ENCODE results near the gene HBP1.

Gene HBP1

GRCh38 chr7:107185716-107186115 lies 16.9 kb downstream of the HBP1 start:
- H3K4me3 ChIP-seq (replicated peaks; ENCODE audit: insufficient read depth, low read length): no peak overlapping the region
- H3K27me3 ChIP-seq (ENCODE audit: insufficient read depth, poor library complexity, severe bottlenecking): no peaks in the 10 kb centered on the region
- DNase-seq (ENCODE audit: low read depth in 1 of 2, low spot score in 1 of 2): no peak
- H3K27ac ChIP-seq (replicated peaks): no peak overlapping the region
- TF ChIP-seq REST (IDR thresholded peaks at IDR 0.05; ENCODE audit: insufficient replicate concordance, low read depth): no peak
- TF ChIP-seq CTCF (IDR thresholded peaks at IDR 0.05; ENCODE audit: insufficient read depth, low read length): no peak
- no peak for TF ChIP-seq GABPA (IDR thresholded peaks at IDR 0.05; ENCODE audit: low read depth)
- no peak for TF ChIP-seq POLR2AphosphoS5 (IDR thresholded peaks at IDR 0.05; ENCODE audit: low read depth)
- no peak for TF ChIP-seq SPI1 (IDR thresholded peaks at IDR 0.05; ENCODE audit: borderline replicate concordance, low read depth)

GRCh38 chr7:107186240-107186639 lies 17.4 kb downstream of the HBP1 start:
- Histone ChIP-seq H3K4me3 (replicated peaks; ENCODE audit: insufficient read depth, low read length) (no peak overlapping the region), H3K27ac (replicated peaks) (no peak overlapping the region), H3K27me3 (ENCODE audit: insufficient read depth, poor library complexity, severe bottlenecking) (no peaks in the 10 kb centered on the region)
- DNase-seq (ENCODE audit: low read depth in 1 of 2, low spot score in 1 of 2): no peak
- TF ChIP-seq GABPA (IDR thresholded peaks at IDR 0.05; ENCODE audit: low read depth) (no peak), SPI1 (IDR thresholded peaks at IDR 0.05; ENCODE audit: borderline replicate concordance, low read depth) (no peak), REST (IDR thresholded peaks at IDR 0.05; ENCODE audit: insufficient replicate concordance, low read depth) (no peak), POLR2AphosphoS5 (IDR thresholded peaks at IDR 0.05; ENCODE audit: low read depth) (no peak), CTCF (IDR thresholded peaks at IDR 0.05; ENCODE audit: insufficient read depth, low read length) (no peak)

- TF ChIP-seq GABPA (IDR thresholded peaks at IDR 0.05; ENCODE audit: low read depth) (no peak), CTCF (IDR thresholded peaks at IDR 0.05; ENCODE audit: insufficient read depth, low read length) (no peak), POLR2AphosphoS5 (IDR thresholded peaks at IDR 0.05; ENCODE audit: low read depth) (no peak), REST (IDR thresholded peaks at IDR 0.05; ENCODE audit: insufficient replicate concordance, low read depth) (no peak), SPI1 (IDR thresholded peaks at IDR 0.05; ENCODE audit: borderline replicate concordance, low read depth) (no peak)
- Histone ChIP-seq H3K27me3 (ENCODE audit: insufficient read depth, poor library complexity, severe bottlenecking) (no peaks in the 10 kb centered on the region), H3K27ac (replicated peaks) (no peak overlapping the region), H3K4me3 (replicated peaks; ENCODE audit: insufficient read depth, low read length) (no peak overlapping the region)
- DNase-seq (ENCODE audit: low read depth in 1 of 2, low spot score in 1 of 2): no peak
Observed at GRCh38 chr7:107187774-107188173, 19.0 kb downstream of the HBP1 start.

Data from HL-60 (cell line).